Uterine smooth muscle cell (primary cell): Measurements from ENCODE around the gene SORT1. TPM values are rescaled to one million over a fixed set of nuclear protein-coding genes. Genes with fewer than 3 reads are reported as not detected.

Experiments used
- total RNA-seq: library from RNA; depleted of rRNA; stranded (reverse); fragments of >200 nt; gene quantifications from 2 replicates; pipeline ENCODE4 v1.2.3, GENCODE V29; 2014

SORT1 gene
- total RNA-seq: 5.8 and 12.6 TPM in 2 replicates

DNA sequence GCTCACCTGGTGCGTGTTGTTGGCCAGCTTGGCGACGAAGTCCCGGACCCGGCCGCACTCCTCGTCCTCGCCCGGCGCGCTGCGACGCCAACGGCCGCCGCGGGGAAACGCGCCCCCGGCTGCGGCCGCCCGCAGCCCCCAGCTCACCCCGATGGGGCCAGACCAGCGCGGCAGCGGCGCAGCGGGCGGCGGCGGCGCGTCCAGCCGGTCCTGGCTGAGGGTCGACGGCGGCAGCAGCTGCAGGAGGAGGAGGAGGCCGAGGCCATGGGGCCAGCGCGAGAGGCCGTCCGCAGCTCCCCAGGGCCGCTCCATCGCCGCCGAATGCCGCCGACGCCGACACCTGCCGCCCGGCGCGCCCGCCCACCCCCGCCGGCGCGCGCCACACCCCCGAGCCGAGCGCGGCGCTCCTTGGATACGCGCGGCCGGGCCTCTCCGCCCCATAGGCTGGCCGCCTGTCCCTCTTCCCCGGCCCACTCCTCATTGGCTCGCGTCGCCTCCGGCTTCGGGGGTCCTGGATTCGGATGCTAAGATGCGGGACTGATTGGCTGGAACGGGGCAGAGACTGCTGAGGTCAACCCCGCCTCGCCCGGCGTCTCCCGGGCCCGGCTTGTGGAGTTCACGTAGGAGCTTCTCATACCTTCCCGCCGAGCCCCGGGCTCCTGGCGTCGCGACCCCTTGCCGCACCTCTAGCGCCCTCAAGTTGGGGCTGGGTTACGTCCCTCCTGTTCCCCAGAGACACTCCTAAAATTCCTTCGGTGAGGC lies at the start of gene SORT1:
SORT1 (minus strand) TSS at position 338 of the 762 bp plus-strand sequence; CDS start at position 312, 26 bp downstream.

DNA sequence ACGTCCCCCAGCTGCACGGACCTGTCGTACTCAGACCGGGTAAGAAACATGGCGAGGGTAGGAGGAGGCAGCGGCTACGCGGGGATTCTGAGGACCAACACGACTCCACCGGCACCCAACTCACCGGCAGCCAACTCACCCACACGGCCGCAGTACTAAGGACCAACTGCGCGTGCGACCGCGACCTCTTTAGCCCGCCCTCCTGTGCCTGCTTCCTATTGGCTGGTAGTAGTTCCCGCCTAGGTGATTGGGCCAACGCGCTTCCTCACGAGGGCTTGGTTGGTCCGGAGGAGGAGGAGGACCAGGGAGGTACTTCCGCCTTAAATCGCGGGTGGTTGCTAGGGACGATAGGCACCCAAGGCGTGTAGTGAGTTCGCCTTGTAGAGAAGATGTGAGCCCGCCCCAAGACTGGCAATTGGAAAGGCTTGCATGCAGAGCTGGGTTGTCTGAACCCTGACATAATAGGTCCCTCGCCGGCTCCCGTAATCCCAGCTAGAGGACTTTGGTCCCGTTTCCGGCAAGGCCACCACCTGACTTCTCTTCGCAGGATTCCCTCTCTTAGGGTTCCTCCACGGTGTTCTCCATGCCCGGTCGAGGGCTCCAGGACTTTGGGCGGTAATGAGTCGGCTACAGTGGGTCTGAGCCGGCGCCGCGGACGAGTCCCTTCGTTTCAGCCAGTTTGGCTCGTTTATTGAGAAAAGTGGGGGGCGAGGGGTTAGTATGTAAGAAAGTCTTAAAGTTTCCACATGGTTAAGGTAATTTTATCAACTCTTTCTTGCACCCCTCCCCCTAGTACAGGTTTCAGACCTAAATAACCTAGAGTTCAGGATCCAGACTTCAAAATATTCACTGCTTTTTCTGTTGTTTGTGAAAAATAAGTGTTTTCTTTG lies 28.8 kb upstream of the SORT1 start, which contains the start of gene PSMA5:
PSMA5 (minus strand) TSS at position 168 of the 890 bp plus-strand sequence; CDS start at position 50, 118 bp downstream.

DNA sequence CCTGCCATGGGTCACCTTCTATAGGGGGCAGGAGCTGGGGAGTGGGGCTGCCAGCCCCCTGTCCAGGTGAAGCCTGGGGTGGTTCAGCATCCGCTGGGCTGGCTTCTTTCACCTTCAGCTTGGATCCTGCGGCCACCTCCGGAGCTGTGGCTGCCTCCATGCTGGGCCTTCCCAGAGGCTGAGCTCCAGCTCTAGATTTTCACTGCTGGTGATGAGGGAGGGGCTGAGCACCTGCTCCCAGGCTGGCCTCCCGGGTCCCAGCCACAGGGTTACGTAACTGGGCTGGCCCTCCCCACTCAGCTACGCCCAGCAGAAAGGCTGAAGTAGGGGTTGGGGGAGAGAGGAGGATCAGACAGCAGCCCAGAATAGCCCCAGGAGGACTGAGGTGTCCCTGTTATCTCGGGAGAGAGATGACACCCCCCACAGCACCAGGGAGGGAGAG lies 90.9 kb downstream of the SORT1 start, which contains the start of gene MYBPHL:
MYBPHL (minus strand) TSS at position 180 of the 442 bp plus-strand sequence; CDS start at position 160, 20 bp downstream.

GRCh38 chr1:109282952-109283747 lies 114.6 kb downstream of the SORT1 start, which contains the start of gene PSRC1:
Gene PSRC1, minus strand, starts transcription at chr1:109283145.

Other genes with a start within 250 kb of the SORT1 start
- 424 and 510 TPM in 2 replicates for gene SARS1, start 184.0 kb downstream of the SORT1 start, total RNA-seq
- 1.00 and 3.4 TPM in 2 replicates for gene CELSR2, start 148.4 kb downstream of the SORT1 start, total RNA-seq
- 6.4 and 17.3 TPM in 2 replicates for gene PSRC1, start 114.8 kb downstream of the SORT1 start, total RNA-seq
- gene MYBPHL, start 90.9 kb downstream of the SORT1 start, total RNA-seq: not detected in 2 replicates
- gene PSMA5, start 28.5 kb upstream of the SORT1 start, total RNA-seq: 57.1 and 72.8 TPM in 2 replicates
- gene SYPL2, start 68.6 kb upstream of the SORT1 start, total RNA-seq: 0.75 and 1.3 TPM in 2 replicates
- 1.9 and 2.1 TPM in 2 replicates for gene ATXN7L2, start 86.0 kb upstream of the SORT1 start, total RNA-seq
- 5.4 and 6.5 TPM in 2 replicates for gene CYB561D1, start 96.2 kb upstream of the SORT1 start, total RNA-seq
- 0.77 and 2.5 TPM in 2 replicates for gene AMIGO1, start 111.8 kb upstream of the SORT1 start, total RNA-seq
- 0.11 and 0.25 TPM in 2 replicates for gene GPR61, start 142.0 kb upstream of the SORT1 start, total RNA-seq
- gene GNAI3, start 150.7 kb upstream of the SORT1 start, total RNA-seq: 16.5 and 23.9 TPM in 2 replicates
- gene GNAT2, start 221.7 kb upstream of the SORT1 start, total RNA-seq: 0.33 TPM in 1 of 2 replicates, not detected in the other
- gene AMPD2, start 221.9 kb upstream of the SORT1 start, total RNA-seq: 71.5 and 76.5 TPM in 2 replicates